ENCODE measurements around the gene LETMD1. TPM values are rescaled to one million over a fixed set of nuclear protein-coding genes. Genes with fewer than 3 reads are reported as not detected.
A peak's percentile ranks its signal among the peaks of the same experiment; 100 is the strongest.
"Not testable (repeated sequence)": the region's sequence is repeated elsewhere in the genome, so short reads cannot be mapped to it uniquely, and the experiment has no call there.

The LETMD1 gene, protein sequence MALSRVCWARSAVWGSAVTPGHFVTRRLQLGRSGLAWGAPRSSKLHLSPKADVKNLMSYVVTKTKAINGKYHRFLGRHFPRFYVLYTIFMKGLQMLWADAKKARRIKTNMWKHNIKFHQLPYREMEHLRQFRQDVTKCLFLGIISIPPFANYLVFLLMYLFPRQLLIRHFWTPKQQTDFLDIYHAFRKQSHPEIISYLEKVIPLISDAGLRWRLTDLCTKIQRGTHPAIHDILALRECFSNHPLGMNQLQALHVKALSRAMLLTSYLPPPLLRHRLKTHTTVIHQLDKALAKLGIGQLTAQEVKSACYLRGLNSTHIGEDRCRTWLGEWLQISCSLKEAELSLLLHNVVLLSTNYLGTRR
- 10 to 100 TPM; 21.3 to 32.1 TPM for total RNA-seq
- long read RNA-seq, donor 1, transcript LETMD1-201 (9 exons, 2,112 nt): major isoform, 5 of 13 reads
- long read RNA-seq, donor 1, partial matches to known transcripts: 1 of 13 reads
- long read RNA-seq, donor 1, other reads (novel, unspliced or antisense): 6 of 13 reads
- long read RNA-seq, donor 2, transcript LETMD1-221 (5 exons, 1,480 nt): minor isoform, 9 of 64 reads
- long read RNA-seq, donor 2, transcript LETMD1-201 (9 exons, 2,112 nt): major isoform, 22 of 64 reads
- long read RNA-seq, donor 2, partial matches to known transcripts: 3 of 64 reads
- long read RNA-seq, donor 2, other reads (novel, unspliced or antisense): 19 of 64 reads

DNA sequence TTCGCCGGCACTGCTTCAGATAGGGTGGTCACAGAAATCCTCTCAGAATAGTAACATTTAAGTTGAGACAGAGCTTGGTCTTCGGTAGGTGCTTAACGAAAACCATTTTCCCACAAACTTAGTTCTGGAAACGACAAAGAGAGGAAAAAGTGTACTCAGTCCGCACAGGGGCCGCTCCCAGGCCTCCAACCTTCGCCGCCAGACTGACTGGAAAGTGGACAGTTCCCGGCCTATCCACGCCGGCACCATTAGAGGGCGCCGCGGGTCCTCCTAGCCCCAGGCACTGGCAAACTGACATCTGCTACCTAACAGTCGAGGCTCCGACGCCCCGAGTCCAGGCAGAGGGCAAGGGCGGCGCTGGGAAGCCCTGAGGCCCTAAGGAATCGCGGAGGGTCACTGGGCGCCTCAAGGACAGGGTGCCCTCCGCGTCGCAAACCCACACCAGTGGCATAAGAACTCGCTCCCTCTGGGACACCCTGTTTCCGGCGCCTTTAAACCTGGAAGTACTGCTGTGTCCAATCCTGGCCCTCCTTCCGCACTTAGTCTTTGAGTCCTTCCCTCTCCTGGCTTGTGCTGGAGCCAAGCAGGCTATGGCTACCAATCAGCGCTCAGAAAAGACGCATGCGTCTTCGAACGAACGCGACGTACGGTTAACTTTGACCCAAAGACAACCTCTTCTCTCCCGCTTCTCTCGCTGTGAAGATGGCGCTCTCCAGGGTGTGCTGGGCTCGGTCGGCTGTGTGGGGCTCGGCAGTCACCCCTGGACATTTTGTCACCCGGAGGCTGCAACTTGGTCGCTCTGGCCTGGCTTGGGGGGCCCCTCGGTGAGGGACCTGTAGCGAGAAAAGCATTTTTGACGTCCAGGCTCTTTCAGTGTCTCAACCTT lies at the start of gene LETMD1:
LETMD1 (plus strand) TSS at position 673 of the 886 bp plus-strand sequence; CDS start at position 703, 30 bp downstream.
- intact Hi-C loops (cut with DNase I): no loop called here
- DNase-seq (ENCODE audit: low spot score): peak; percentile 96

DNA sequence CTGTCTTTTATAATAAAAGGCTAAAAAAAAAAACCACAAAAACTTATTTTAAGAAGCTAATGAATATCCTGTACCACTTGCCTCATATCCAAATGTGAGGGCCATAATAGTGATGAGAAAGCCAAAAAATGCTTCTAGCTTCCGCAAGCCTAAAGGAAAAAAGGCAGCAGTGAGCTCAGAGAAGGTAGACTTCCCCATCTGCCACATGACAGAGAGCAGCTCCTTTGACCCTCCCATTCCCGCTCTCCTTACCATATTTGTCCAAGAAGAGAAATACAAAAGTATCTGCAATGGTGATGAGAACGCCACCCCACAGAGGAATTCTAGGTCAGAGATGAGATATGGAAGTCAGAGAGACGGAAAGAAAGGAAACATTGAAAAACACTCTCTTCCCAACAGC lies 49.0 kb upstream of the LETMD1 start:
- DNase-seq (ENCODE audit: low spot score): no peak
- intact Hi-C loops (cut with DNase I): no loop called here

DNA sequence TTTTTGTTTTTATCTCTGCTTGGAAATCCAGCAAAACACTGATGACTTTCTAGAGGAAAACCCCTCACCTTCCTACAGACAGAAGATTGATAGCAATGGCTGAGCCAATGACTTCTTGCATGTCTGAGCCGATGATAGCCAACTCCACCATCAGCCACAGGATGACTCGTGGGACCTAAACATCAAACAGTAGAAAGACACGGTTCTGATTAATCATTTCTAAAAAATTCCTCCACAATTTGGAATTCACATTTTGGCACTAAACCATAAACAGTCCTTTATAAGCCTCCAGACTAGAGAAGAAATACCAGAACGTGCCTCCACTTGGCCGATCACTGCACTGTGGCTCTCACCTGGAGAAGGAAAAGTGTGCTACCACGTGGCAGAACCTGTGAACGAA lies 47.9 kb upstream of the LETMD1 start:
- intact Hi-C loops (cut with DNase I): no loop called here
- DNase-seq (ENCODE audit: low spot score): no peak

DNA sequence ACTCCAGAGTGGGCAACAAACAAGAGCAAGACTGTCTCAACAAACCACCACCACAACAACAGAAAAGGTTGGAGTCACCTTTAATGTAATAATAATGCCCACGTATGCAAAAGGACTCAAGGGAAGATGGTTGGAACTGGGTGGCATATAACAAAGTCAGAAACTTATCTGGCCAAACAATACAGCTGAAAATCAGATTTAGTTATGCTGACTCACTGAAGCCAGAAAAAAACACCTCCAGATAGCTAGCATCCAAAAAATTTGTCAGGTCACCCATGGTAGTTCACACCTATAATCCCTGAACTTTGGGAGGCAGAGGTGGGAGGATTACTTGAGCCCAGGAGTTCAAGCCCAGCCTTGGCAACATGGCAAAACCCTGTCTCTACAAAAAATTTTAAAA lies 46.3 kb upstream of the LETMD1 start:
- DNase-seq (ENCODE audit: low spot score): no peak
- intact Hi-C loops (cut with DNase I): no loop called here

DNA sequence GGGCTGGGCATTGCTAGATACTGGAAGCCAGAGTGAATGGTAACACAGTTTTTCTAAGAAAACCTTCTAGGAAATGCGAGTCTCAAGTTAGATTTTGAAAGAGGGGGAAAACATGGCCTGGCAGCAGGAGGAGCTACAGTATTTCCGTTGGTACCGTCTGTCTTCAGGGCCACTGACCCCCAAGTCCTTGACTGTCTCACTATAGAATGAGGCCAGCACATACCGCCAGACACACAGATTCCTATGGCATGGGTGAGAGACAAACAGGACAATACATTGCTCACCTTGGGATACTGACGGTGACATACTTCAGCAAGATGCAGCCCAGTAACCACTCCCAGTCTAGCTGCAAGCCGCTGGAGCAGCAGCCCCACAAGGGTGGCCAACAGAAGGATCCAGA lies 43.6 kb upstream of the LETMD1 start:
- intact Hi-C loops (cut with DNase I): no loop called here

DNA sequence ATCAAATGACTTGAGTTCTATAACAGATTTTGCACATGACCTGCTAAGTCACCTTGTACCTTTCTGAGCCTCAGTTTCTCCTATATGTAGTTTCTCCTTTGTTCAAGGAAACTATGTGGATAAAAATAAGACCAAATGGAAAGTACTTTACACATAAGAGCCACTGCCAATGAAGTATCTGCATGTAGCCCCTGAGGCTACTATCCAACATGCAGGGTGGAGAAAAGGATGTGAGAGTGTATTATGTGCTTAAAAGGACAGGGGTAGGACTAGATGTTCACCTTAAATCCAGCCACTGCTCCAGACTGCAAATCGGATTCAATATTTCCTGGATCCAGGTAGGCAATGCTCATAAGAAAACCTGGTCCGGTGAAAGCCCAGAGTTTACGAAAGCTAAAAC lies 43.1 kb upstream of the LETMD1 start:
- DNase-seq (ENCODE audit: low spot score): no peak
- intact Hi-C loops (cut with DNase I): no loop called here

More for the DNA sequence above, 43.6 kb upstream of the LETMD1 start:
- DNase-seq (ENCODE audit: low spot score): no peak

DNA sequence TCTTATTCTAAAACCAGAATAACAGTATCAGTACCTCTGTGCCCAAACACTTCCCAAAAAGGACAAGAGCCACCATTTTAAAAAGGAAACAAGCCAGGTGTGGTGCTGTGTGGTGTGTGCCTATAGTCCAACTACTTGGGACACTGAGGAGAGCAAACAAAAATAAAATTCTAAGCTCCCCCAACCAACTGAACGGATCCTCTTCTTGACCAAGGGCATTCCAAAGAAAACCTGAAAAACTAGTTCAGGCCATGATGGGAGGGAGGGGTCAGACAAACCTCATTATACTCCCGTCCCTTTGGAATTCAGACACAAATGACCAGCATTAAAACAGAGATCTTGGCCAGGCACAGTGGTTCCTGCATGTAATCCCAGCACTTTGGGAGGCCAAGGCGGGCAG lies 42.5 kb upstream of the LETMD1 start:
- no peak for DNase-seq (ENCODE audit: low spot score)
- intact Hi-C loops (cut with DNase I): no loop called here

DNA sequence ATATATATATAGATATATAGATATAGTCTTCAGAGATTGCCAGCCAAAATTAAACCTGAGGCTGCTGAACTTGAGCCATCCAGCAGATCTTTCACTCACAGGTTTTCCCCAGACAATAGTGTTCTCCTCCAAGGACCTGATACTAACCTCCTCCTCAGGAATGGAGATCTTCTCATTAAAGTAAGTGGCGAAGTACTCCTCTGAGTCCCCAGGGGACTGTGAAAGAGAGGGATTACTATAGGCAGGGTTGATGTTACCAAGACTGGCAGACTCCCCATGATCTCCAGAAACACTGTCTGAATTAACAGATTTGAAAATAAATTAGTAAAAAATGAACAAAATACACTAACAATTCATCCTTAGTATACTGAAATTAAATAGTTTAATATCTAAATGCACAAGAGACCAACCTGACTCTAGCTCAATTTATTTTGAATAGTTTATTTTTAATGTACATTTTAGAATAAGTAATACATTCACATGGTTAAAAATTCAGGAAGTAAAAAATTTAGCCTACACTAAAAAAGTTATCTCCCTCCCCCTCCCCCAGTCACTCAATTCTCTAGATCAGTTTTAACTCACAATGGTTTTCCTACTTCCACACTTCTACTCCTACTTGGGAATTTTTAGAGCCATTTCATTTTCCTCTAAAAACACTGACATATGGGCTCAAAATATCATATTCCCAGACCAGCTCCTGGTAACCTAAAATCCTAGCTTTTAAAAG lies 39.6 kb upstream of the LETMD1 start:
- intact Hi-C loops (cut with DNase I): no loop called here

DNA sequence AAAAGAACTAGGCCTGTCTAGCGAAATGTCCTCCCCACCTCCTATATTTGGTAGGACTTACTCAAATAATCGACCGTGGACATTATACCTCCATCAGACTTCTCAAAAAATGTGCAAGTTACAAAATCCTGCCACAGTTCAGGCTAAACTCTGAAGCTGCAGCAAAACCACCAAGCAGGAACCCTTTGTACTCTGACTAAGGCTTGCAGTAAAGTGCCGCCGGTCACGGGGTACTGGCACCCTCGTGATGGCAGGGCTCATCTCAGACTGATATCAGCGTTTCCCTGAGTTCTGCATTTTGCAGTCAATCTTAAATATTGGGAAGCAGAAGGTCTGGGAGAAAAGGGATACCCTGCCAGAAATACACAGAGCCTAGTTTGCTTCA lies 39.1 kb upstream of the LETMD1 start:
- intact Hi-C loops (cut with DNase I): no loop called here
- DNase-seq (ENCODE audit: low spot score): peak; percentile 91

More for the DNA sequence above, 39.6 kb upstream of the LETMD1 start:
- no peak for DNase-seq (ENCODE audit: low spot score)

DNA sequence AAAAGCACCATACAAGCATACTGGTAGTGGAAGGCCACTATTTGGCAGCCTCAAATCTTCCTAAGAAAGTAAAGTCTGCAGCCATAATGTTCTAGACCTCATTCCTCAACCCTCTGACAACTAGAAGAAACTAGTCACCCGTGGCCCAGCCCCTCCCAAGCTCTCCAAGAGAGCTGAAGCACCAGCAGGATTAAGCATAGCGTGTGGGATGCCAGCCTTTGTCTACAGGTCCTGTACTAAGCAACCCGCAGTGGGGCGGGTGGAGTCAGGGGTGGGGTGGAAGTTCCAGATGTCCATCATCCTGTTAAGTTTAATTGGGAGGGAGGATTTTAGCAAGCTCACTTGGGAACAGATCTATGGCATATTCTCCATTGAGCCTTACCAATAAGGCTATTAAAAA lies 36.2 kb upstream of the LETMD1 start:
- DNase-seq (ENCODE audit: low spot score): no peak
- intact Hi-C loops (cut with DNase I): no loop called here

DNA sequence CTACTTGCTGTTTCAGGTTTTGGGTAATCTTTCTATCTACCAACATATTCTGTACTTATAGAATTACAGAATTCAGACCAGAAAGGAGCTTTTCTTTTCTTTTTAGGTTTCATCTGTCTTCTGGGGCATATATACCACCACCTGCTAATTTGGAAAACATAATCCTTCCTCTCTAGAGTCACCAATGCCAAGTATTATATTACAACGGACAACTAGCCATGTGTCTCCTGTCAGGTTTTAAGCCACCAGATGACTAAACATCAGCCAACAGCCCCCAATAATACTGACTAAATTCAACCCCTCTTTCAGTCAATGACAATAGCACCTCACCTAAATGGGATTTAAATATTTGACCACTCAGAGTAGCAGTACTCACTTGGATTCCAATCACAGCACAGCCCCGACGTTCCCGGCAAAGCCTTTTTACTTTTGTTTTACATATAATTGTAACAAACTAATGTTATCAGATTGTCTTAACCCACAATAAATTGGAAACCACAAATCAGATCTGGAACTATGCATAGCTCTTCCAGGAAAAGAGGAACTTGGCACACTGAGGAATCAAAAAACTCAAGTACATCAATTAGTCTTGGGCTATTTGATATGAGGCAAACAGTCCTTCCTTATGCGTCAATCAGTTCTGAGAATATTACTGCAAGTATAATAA lies 35.4 kb upstream of the LETMD1 start:
- intact Hi-C loops (cut with DNase I): no loop called here
- no peak for DNase-seq (ENCODE audit: low spot score)

DNA sequence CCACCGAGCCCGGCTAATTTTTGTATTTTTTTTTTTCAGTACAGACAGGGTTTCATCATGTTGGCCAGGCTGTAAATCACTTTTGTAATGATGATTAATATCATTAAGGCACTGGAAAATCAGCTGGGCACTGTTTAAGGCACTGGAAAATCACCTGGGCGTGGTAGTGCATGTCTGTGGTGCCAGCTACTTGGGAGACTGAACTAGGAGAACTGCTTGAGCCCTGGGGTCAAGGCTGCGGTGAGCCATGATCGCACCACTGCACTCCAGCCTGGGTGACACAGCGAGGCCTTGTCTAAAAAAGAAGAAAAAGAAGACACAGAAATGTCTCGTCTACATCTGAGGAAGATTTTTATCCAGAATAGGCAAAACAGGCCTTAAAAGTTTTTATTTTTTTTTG lies 34.7 kb upstream of the LETMD1 start:
- intact Hi-C loops (cut with DNase I): no loop called here
- no peak for DNase-seq (ENCODE audit: low spot score)

DNA sequence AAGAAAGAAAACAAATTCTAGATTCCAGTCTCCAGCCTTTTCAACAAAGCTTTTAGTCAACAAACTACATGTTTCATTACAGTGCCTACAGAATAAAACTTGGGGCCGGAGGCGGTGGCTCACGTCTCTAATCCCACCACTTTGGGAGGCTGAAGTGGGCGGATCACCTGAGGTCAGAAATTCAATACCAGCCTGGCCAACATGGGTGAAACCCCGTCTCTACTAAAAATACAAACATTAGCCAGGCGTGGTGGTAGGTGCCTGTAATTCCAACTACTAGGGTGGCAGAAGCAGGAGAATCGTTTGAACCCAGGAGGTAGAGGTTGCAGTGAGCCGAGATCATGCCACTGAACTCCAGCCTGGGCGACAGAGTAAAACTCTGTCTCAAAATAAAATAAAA lies 33.7 kb upstream of the LETMD1 start:
- intact Hi-C loops (cut with DNase I): not testable (repeated sequence)

DNA sequence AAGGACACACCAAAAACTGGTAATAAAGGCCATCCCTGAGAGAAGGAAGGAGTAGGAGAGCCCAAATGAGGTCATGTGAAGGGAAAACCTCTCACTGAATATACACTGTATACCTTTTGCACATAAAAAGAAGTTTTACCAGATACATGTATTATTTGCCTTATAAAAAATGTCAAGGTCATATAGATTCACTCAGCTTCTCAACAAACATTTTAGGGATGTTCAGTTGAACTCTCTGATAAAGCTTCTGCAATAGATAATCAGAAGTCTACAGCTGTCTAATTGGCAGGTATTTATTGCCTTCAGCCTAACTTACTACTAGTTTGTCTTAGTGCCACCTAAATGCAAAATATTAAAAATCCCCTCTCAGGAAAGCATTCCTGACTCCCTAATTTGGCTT lies 30.7 kb upstream of the LETMD1 start:
- no peak for DNase-seq (ENCODE audit: low spot score)
- intact Hi-C loops (cut with DNase I): no loop called here

More for the DNA sequence above, 33.7 kb upstream of the LETMD1 start:
- not testable (repeated sequence) for DNase-seq (ENCODE audit: low spot score)

DNA sequence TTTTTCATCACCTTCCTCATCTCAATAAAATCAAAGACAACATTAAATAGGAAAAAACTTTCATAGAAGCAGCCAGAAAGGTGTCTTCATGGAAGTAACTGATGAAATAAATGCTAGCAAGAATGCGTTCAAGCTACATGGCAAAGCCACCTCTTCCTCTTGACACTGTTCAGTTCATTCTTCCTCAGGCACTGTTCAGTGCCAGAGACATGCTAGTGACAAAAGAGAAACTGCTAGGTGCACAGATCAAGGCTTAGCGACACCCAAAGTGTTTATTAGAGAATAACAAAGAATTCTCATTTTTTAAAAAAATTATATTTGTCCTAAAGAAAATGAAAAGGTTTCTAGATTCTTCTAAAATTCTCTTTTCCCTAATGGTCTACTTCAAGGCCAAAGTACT lies 29.2 kb upstream of the LETMD1 start:
- no peak for DNase-seq (ENCODE audit: low spot score)
- intact Hi-C loops (cut with DNase I): no loop called here

DNA sequence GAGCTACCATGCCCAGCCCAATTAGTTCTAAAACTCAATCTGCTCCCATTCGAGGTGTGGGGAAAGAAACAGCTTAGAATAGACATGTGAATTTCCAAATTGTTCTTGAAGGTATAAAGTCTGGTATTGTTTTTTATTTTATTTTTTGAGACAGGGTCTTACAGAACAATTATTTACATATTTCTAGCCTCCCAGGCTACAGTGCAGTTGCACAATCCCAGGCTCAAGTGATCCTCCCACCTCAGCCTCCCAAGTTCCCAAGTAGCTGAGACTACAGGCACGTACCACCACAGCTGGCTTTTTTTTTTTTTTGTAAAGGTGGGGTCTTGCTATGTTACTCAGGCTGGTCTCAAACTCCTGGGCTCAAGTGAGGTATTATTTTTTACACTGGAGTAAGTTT lies 28.2 kb upstream of the LETMD1 start:
- intact Hi-C loops (cut with DNase I): no loop called here
- no peak for DNase-seq (ENCODE audit: low spot score)

DNA sequence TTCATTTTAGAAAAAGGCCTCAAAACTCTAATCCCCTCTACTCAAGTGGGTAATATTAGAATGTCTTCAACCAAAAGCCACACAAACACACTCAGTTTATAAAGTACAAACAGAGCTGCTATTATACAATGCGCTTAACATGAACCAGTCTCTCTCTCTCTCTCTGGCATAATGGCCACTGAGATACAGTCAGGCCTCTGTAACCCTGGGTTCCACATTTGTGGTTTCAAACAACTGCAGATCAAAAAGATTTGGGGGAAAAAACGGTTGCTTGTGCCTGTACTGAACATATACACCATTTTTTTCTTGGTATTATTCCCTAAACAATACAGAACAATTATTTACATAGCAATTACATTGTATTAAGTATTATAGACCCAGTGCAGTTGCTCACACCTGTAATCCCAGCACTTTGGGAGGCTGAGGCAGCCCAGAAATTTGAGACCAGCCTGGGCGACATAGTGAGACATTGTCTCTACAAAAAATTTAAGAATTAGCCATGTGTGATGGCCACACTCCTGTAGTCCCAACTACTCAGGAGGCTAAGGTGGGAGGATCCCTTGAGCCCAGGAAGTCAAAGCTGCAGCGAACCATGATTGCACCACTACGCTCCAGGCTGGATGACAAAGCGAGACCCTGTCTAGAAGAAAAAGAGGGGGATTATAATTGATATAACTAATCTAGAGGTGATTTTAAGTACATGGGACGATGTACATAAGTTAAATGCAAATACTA lies 27.5 kb upstream of the LETMD1 start:
- DNase-seq (ENCODE audit: low spot score): no peak
- intact Hi-C loops (cut with DNase I): no loop called here

DNA sequence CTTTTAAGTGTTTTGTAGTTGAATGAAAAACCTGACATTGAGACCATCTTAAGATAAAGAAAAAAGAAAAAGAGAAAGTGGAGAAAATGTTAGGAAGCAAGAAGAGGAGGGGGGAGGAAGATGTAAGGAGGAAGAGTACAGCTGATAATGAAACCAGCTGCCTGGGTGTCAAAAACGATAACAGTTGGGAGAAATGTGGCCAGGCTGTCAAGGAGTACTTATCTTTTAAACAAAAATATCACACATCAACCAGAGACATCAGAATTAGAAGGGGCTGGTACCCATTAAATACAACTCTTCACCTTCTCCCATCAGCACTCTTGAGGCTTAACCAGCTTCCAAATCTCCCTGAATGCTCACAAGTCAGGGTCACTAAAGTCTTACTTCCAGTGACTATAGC lies 26.4 kb upstream of the LETMD1 start:
- DNase-seq (ENCODE audit: low spot score): no peak
- intact Hi-C loops (cut with DNase I): no loop called here
